ENCODE results near the gene MYEF2. TPM values are rescaled to one million over a fixed set of nuclear protein-coding genes. Genes with fewer than 3 reads are reported as not detected.

Gene MYEF2
- total RNA-seq, 2 experiments from 2014 or later = 26.4 to 27.1 TPM

DNA sequence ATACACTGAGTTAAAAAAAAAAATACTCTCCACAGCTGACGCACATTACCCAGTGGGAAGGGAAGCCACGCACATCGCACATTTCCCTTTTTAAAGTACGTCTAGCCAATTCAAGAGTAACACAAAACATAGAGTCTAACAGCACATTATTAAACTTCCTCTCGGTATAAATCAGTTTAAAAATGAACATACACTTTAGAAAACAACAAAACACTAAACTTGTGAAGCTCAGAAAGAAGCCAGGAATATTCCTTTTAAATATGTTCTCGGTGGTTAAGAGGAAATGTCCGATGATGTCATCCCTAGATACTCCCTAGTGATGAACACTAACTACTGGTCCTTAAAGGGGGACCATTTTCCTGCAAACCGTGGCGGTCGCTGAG lies 721 bp downstream of the MYEF2 start:
- Mint-ChIP-seq H3K4me1 (peaks cover 19% of the 10 kb centered on the region), H3K9me3 (peaks cover 5% of the 10 kb centered on the region), H3K4me3 (peak overlapping the region; percentile 76), H3K36me3 (ENCODE audit: low read depth) (peaks cover 2% of the 10 kb centered on the region), H3K27ac (peak overlapping the region; percentile 71), H3K27me3 (peaks cover 17% of the 10 kb centered on the region)
- ChIA-PET POLR2A (interaction anchor here (0.9 to 1.8 kb wide), 2 partner anchors 154 to 159 kb away, joined by 4 to 20 read pairs; partner anchors contain the start of gene DUT), CTCF (no interaction called here)
- DNase-seq = no peak

DNA sequence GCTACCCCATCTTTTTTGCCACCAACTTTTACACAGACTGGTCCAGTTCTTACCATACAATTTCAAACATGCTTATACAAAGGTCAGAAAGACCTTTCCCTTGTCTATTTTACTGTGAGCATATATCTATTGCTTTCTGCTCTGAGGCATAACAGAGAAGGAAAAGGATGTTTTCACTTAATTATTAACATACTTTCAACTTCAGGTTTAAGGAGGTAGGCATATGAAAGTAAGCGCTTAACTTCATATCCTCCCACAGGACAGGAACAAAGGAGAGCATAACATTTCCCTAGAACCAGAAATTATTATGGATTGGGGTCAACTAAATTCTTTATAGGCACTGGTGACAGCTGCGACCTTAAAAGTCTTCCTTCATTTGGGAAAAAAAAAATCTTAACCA lies 1.1 kb downstream of the MYEF2 start:
- peaks cover 2% of the 10 kb centered on the region for H3K36me3 Mint-ChIP-seq (ENCODE audit: low read depth)
- H3K4me1 Mint-ChIP-seq = peaks cover 19% of the 10 kb centered on the region
- H3K27ac Mint-ChIP-seq = no peak overlapping the region
- H3K9me3 Mint-ChIP-seq = peaks cover 5% of the 10 kb centered on the region
- DNase-seq = no peak
- POLR2A ChIA-PET = interaction anchor here (0.9 to 1.8 kb wide), 2 partner anchors 155 to 159 kb away, joined by 4 to 20 read pairs; partner anchors contain the start of gene DUT
- H3K4me3 Mint-ChIP-seq = peak overlapping the region; percentile 76
- peaks cover 14% of the 10 kb centered on the region for H3K27me3 Mint-ChIP-seq
- CTCF ChIA-PET = no interaction called here

DNA sequence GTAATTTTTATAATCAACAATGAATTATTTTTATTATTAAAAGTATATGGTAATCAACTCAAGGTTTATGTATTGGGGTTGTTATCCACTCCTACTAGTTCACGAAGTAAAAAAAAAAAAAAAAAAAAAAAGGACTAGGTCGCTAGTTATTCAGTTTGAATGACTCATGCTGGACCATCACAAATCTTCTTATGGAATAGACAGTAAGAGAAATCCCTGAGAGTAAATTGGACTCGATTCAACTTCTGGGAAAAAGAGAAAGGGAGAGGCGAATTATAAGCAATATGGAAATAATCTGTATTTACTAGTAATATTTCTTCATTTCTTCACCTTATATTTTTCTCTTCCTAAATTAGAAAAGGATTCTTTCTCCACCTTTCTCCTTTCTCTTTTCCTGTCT lies 2.0 kb downstream of the MYEF2 start:
- H3K27me3 Mint-ChIP-seq = peaks cover 13% of the 10 kb centered on the region
- H3K4me3 Mint-ChIP-seq = no peak overlapping the region
- no peak for DNase-seq
- ChIA-PET CTCF (no interaction called here), POLR2A (no interaction called here)
- H3K9me3 Mint-ChIP-seq = peaks cover 5% of the 10 kb centered on the region
- peaks cover 2% of the 10 kb centered on the region for H3K36me3 Mint-ChIP-seq (ENCODE audit: low read depth)
- no peak overlapping the region for H3K27ac Mint-ChIP-seq
- peaks cover 19% of the 10 kb centered on the region for H3K4me1 Mint-ChIP-seq

DNA sequence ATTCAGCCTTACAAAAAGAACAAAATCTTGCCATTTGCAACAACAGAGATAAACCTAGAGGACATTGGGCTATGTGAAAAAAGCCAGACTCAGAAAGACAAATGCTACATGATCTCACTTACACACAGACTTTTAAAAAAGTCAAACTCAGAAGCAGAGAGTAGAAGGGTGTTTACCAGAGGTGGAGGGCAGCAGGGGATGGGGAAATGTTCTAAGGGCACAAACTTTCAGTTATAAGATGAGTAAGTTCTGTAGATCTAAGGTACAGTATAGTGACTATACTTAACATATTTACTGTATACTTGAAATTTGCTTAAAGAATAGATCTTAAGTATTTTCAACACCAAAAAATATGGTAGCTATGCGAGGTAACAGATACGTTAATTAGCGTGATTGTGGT lies 3.0 kb downstream of the MYEF2 start:
- CTCF ChIA-PET = no interaction called here
- Mint-ChIP-seq H3K36me3 (ENCODE audit: low read depth) (peaks cover 2% of the 10 kb centered on the region), H3K27me3 (peaks cover 11% of the 10 kb centered on the region), H3K9me3 (peaks cover 5% of the 10 kb centered on the region), H3K4me3 (no peak overlapping the region), H3K27ac (no peak overlapping the region), H3K4me1 (peaks cover 19% of the 10 kb centered on the region)
- DNase-seq = no peak
- POLR2A ChIA-PET = no interaction called here

DNA sequence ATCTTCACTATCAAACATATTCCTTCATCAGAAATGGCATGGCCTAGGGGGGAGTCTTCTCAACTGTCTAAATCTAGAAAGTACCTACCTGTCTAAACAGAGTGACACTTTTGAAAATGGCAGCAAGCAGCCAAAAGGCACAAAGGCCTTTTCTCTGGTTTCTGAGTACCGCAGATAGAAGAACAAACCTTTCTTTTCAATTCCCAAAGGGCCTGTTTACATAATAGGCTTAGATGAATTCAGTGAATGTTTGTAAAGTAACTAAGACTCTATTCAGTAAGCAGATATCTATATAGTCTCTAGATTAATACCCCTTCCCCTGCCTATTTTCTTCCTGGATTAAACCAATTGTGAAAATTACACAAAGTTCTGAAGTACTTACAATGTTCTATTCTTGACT lies 7.1 kb downstream of the MYEF2 start:
- peaks cover 5% of the 10 kb centered on the region for H3K9me3 Mint-ChIP-seq
- ChIA-PET CTCF (no interaction called here), POLR2A (no interaction called here)
- no peak overlapping the region for H3K27ac Mint-ChIP-seq
- no peak for DNase-seq
- H3K4me3 Mint-ChIP-seq = no peak overlapping the region
- peaks cover 17% of the 10 kb centered on the region for H3K36me3 Mint-ChIP-seq (ENCODE audit: low read depth)
- H3K4me1 Mint-ChIP-seq = peaks cover 6% of the 10 kb centered on the region
- no peaks in the 10 kb centered on the region for H3K27me3 Mint-ChIP-seq

DNA sequence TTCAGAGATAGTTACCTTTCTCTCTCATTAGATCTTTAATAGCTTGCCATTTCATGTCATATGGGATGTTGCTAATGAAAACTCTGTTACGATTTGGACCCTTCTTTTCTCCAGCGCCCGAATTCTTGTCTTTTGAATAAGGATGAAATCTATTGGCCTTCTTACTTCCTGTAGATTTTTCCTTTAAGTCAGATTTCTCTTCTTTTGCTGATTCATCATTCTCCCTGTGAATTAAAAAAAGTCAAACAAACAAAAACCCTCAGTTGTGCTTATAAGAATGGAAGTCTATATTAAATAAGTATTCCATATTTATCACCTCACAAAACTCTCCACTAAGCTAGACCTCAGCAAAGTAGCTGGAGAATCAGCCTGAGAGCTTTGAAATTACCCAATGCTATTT lies 9.5 kb downstream of the MYEF2 start:
- Mint-ChIP-seq H3K27ac (no peak overlapping the region), H3K4me1 (no peaks in the 10 kb centered on the region), H3K27me3 (no peaks in the 10 kb centered on the region), H3K4me3 (no peak overlapping the region), H3K36me3 (ENCODE audit: low read depth) (peaks cover 17% of the 10 kb centered on the region), H3K9me3 (peaks cover 5% of the 10 kb centered on the region)
- DNase-seq = no peak
- ChIA-PET POLR2A (no interaction called here), CTCF (no interaction called here)

DNA sequence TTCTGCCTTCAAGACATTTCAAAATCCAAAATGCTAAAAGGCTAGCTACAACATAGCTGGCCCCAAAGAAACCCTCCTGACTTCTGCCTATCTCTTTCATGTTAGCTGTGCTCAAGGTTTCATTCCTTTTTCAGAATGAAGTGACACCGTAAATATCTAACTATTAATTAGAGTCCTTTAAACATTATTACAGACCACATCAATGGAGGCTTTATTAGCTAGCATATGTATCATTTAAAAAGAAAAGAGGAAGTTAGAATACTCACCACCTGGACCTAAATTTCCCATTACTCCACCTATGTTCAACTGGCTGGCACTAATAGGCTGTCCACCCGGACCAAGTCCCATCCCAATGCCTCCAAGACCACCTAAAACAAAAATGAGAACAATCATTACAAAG lies 24.6 kb downstream of the MYEF2 start:
- ChIA-PET POLR2A (no interaction called here), CTCF (interaction anchor here (1.2 kb wide), 1 partner anchor 8 kb away, joined by 3 read pairs; no protein-coding TSS in a partner anchor)
- no peak overlapping the region for H3K4me3 Mint-ChIP-seq
- no peaks in the 10 kb centered on the region for H3K4me1 Mint-ChIP-seq
- no peaks in the 10 kb centered on the region for H3K9me3 Mint-ChIP-seq
- DNase-seq = no peak
- no peaks in the 10 kb centered on the region for H3K27me3 Mint-ChIP-seq
- H3K27ac Mint-ChIP-seq = no peak overlapping the region
- H3K36me3 Mint-ChIP-seq (ENCODE audit: low read depth) = peaks cover 19% of the 10 kb centered on the region

DNA sequence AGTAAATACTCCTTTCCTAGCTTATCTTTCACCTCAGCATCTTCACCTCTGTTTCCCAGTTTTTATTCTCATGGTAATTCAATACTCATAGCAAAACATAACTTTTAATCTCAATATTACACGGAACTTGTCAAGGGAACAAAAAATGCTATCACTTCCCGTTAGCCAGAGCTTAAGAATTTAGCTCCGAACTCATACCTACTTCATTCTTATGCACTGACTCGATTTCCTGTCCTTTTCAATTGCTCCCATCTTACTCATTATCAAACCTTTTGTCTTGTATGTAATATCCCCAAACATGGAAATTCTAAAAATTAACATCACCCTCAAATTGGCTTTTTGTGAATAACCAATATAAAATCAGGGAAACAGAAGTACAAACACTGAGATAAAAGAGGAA lies 28.2 kb downstream of the MYEF2 start:
- Mint-ChIP-seq H3K36me3 (ENCODE audit: low read depth) (peaks cover 18% of the 10 kb centered on the region), H3K4me3 (no peak overlapping the region), H3K27ac (no peak overlapping the region), H3K27me3 (no peaks in the 10 kb centered on the region), H3K4me1 (peaks cover 3% of the 10 kb centered on the region), H3K9me3 (no peaks in the 10 kb centered on the region)
- ChIA-PET CTCF (no interaction called here), POLR2A (no interaction called here)
- no peak for DNase-seq

DNA sequence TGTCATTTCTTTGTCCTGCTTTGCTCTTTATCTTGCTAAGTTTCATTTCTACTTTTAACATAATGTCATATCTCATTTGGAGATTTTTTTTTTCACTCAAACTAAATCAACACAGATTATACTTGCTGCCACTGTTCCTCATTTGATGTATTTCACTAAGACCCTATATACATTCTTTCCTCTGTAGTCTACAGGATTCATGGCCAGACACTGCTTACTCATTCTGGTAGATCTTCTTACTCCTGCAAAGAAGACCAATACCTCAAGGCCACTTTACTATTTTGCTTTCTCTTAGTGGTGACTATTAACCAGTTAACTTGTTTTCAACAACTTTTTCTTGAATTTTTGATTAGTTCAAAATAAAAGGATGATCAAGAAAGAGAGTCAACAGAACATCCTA lies 30.7 kb downstream of the MYEF2 start:
- no peaks in the 10 kb centered on the region for H3K27me3 Mint-ChIP-seq
- peaks cover 13% of the 10 kb centered on the region for H3K36me3 Mint-ChIP-seq (ENCODE audit: low read depth)

DNA sequence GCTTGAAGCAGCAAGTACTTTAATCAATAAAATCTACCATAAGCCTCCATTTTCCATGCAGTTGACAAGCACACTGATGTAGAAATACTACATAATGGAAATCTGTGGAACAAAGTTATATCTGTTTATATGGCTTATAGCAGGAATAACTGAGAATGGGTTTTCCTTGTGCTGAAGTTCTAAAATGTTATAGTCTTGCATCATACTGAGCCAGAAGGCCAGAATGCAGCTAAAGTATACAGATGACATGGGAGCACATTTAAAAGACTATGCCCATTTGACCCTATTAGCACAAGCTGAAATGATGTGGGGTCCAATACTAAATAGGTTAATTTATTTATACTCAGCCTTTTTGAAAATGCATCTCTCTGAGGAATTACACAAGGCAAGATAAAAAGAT lies 32.2 kb downstream of the MYEF2 start:
- CTCF ChIA-PET = no interaction called here
- Mint-ChIP-seq H3K9me3 (no peaks in the 10 kb centered on the region), H3K27ac (no peak overlapping the region), H3K4me1 (peaks cover 8% of the 10 kb centered on the region), H3K36me3 (ENCODE audit: low read depth) (peaks cover 11% of the 10 kb centered on the region), H3K27me3 (no peaks in the 10 kb centered on the region), H3K4me3 (no peak overlapping the region)
- POLR2A ChIA-PET = no interaction called here
- DNase-seq = no peak

More for the DNA sequence above, 30.7 kb downstream of the MYEF2 start:
- no peak for DNase-seq
- H3K4me1 Mint-ChIP-seq = peaks cover 8% of the 10 kb centered on the region
- H3K4me3 Mint-ChIP-seq = no peak overlapping the region
- CTCF ChIA-PET = no interaction called here
- no peak overlapping the region for H3K27ac Mint-ChIP-seq
- no peaks in the 10 kb centered on the region for H3K9me3 Mint-ChIP-seq
- POLR2A ChIA-PET = no interaction called here

DNA sequence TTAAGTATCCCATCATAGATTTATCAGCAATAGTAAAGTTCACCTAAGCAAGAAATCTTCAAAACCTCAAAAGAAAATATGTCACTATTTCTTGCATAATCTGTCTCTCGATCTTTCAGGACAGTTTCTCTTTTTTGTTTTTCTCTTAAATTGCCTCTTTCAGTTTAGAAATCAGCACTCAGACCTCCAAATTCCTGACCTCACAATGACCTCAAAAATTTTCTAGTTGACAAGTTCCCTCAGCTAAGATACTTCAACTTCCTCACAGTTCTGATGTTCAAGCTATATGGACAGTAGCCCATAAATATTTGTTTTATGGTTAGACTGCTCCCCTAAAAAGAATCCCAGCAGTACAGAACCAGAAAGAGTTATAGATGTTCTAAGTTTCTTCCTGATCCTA lies 33.2 kb downstream of the MYEF2 start:
- no peaks in the 10 kb centered on the region for H3K9me3 Mint-ChIP-seq
- ChIA-PET CTCF (no interaction called here), POLR2A (no interaction called here)
- no peak overlapping the region for H3K27ac Mint-ChIP-seq
- no peaks in the 10 kb centered on the region for H3K27me3 Mint-ChIP-seq
- H3K4me3 Mint-ChIP-seq = no peak overlapping the region
- peaks cover 8% of the 10 kb centered on the region for H3K4me1 Mint-ChIP-seq
- peaks cover 11% of the 10 kb centered on the region for H3K36me3 Mint-ChIP-seq (ENCODE audit: low read depth)
- no peak for DNase-seq

DNA sequence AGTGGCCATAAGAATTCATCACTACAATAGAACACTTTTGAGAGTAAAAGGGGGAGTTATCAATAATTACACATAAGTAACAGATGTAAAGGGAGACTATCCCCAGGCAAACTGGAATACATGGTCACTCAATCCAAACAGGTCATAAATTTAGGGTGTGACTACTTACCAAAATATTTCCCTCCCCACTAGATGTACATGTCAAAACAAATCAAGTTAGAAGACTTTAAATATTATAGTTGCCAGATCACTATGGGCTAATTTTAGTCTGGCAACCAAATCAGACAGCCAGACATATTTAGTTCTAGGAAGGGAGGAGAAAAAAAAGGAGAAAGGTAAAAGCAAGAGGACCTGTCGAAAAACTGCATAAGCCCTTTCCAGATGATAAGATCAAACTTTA lies 34.2 kb downstream of the MYEF2 start:
- CTCF ChIA-PET = no interaction called here
- Mint-ChIP-seq H3K27ac (no peak overlapping the region), H3K4me1 (peaks cover 8% of the 10 kb centered on the region), H3K36me3 (ENCODE audit: low read depth) (peaks cover 9% of the 10 kb centered on the region), H3K4me3 (no peak overlapping the region), H3K9me3 (no peaks in the 10 kb centered on the region), H3K27me3 (no peaks in the 10 kb centered on the region)
- DNase-seq = no peak
- POLR2A ChIA-PET = no interaction called here

DNA sequence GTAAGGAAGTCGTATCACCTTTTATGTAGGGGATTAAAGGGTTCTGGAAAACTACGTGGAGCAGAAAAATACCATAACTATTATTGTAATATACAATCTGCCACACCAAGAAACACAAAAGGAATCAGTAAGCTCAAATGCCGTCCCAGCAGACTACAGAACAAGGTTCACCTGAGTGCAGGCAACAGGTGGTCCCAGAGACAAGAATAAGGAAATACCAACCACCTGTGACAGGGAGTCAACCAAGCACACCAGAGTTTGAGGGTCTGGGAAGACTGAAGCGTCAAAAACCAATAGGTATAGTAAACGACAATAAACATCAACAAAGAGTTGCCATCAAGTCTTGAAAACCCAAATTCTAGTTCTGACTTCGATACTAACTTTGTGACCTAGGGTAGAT lies 45.2 kb downstream of the MYEF2 start:
- Mint-ChIP-seq H3K36me3 (ENCODE audit: low read depth) (no peaks in the 10 kb centered on the region), H3K4me3 (no peak overlapping the region), H3K27ac (no peak overlapping the region), H3K27me3 (no peaks in the 10 kb centered on the region), H3K9me3 (no peaks in the 10 kb centered on the region), H3K4me1 (no peaks in the 10 kb centered on the region)
- ChIA-PET POLR2A (no interaction called here), CTCF (no interaction called here)
- no peak for DNase-seq

DNA sequence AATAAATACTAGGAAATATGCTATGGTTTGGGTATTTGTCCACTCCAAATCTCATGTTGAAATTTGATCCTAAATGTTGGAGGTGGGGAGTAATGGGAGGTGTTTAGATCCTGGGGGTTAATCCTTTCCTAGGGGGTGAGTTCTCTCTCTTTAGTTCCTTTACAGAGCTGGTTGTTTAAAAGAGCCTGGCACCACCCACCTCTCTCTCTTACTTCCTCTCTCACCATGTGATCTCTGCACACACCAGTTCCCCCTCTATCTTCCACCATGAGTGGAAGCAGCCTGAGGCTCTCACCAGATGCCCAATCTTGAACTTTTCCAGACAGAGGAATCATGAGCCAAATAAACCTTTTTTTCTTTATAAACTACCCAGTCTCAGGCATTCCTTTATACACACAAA lies 46.8 kb downstream of the MYEF2 start:
- ChIA-PET CTCF (no interaction called here), POLR2A (no interaction called here)
- H3K9me3 Mint-ChIP-seq = no peaks in the 10 kb centered on the region
- no peaks in the 10 kb centered on the region for H3K4me1 Mint-ChIP-seq
- no peak overlapping the region for H3K4me3 Mint-ChIP-seq
- no peak for DNase-seq
- H3K36me3 Mint-ChIP-seq (ENCODE audit: low read depth) = no peaks in the 10 kb centered on the region
- H3K27ac Mint-ChIP-seq = no peak overlapping the region
- H3K27me3 Mint-ChIP-seq = no peaks in the 10 kb centered on the region
